ENCODE results near the gene SLCO4A1.

The SLCO4A1 gene

GRCh38 chr20:62717933-62718332 lies 75.6 kb downstream of the SLCO4A1 start:
- no peak overlapping the region for H3K4me3 ChIP-seq (ENCODE audit: low read depth, low read length)
- no peaks in the 10 kb centered on the region for H3K4me1 ChIP-seq
- H3K27ac ChIP-seq: no peak overlapping the region
- H3K79me2 ChIP-seq: no peaks in the 10 kb centered on the region
- no peak overlapping the region for H3K9ac ChIP-seq
- no peaks in the 10 kb centered on the region for H3K27me3 ChIP-seq (ENCODE audit: control insufficient read depth, insufficient read depth, low read length)
- no peaks in the 10 kb centered on the region for H3K36me3 ChIP-seq (ENCODE audit: control insufficient read depth, insufficient read depth, low read length)
- TF ChIP-seq CTCF (IDR thresholded peaks at IDR 0.05): no peak
- H2AFZ ChIP-seq: no peak overlapping the region
- no peaks in the 10 kb centered on the region for H3K9me3 ChIP-seq (ENCODE audit: control insufficient read depth, low read length)
- no peak overlapping the region for H3K4me2 ChIP-seq (ENCODE audit: low read length)

- H3K4me1 ChIP-seq: no peaks in the 10 kb centered on the region
- H3K4me3 ChIP-seq (ENCODE audit: low read depth, low read length): no peak overlapping the region
- H3K27ac ChIP-seq: no peak overlapping the region
- H3K36me3 ChIP-seq (ENCODE audit: control insufficient read depth, insufficient read depth, low read length): no peaks in the 10 kb centered on the region
- H2AFZ ChIP-seq: no peak overlapping the region
- H3K9me3 ChIP-seq (ENCODE audit: control insufficient read depth, low read length): no peaks in the 10 kb centered on the region
- H3K79me2 ChIP-seq: no peaks in the 10 kb centered on the region
- TF ChIP-seq CTCF (IDR thresholded peaks at IDR 0.05): no peak
- H3K9ac ChIP-seq: no peak overlapping the region
- H3K4me2 ChIP-seq (ENCODE audit: low read length): no peak overlapping the region
- no peaks in the 10 kb centered on the region for H3K27me3 ChIP-seq (ENCODE audit: control insufficient read depth, insufficient read depth, low read length)
These were observed 76.2 kb downstream of the SLCO4A1 start for GRCh38 chr20:62718546-62718945.

GRCh38 chr20:62719250-62719935 lies 77.1 kb downstream of the SLCO4A1 start:
- Histone ChIP-seq H3K4me2 (ENCODE audit: low read length) (no peak overlapping the region), H3K36me3 (ENCODE audit: control insufficient read depth, insufficient read depth, low read length) (no peaks in the 10 kb centered on the region), H3K9me3 (ENCODE audit: control insufficient read depth, low read length) (no peaks in the 10 kb centered on the region), H3K79me2 (no peaks in the 10 kb centered on the region), H3K9ac (no peak overlapping the region), H2AFZ (no peak overlapping the region), H3K27me3 (ENCODE audit: control insufficient read depth, insufficient read depth, low read length) (no peaks in the 10 kb centered on the region), H3K27ac (no peak overlapping the region), H3K4me1 (no peaks in the 10 kb centered on the region), H3K4me3 (ENCODE audit: low read depth, low read length) (no peak overlapping the region)
- TF ChIP-seq CTCF (IDR thresholded peaks at IDR 0.05): no peak
